K562 (cell line): Measurements from ENCODE around the gene MCM7. TPM values are rescaled to one million over a fixed set of nuclear protein-coding genes. Genes with fewer than 3 reads are reported as not detected.

Experiments used
- ARNT ChIP-seq, 2 experiments: fragments of 450-650 bp; IDR thresholded peaks; 2 replicates each; pipeline ENCODE4 v1.6.1; 2016; ENCODE audit warnings: mild to moderate bottlenecking in 1 of 2
- ATF7 ChIP-seq: fragments of 450-650 bp; IDR thresholded peaks from 2 replicates; pipeline ENCODE4 v1.7.1; 2014; ENCODE audit warnings: mild to moderate bottlenecking, moderate library complexity
- BCOR ChIP-seq: fragments of 450-650 bp; IDR thresholded peaks from 2 replicates; pipeline ENCODE4 v1.6.1; 2016
- CREM ChIP-seq: IDR thresholded peaks from 2 replicates; pipeline ENCODE4 v1.6.1; 2014; ENCODE audit warnings: antibody characterized with exemption, low read depth
- EGR1 ChIP-seq: fragments of 450-650 bp; conservative IDR thresholded peaks from 2 replicates; pipeline ENCODE4 v1.6.1; 2017; ENCODE audit warnings: mild to moderate bottlenecking
- HDAC2 ChIP-seq: fragments of 450-650 bp; IDR thresholded peaks from 2 replicates; pipeline ENCODE4 v1.6.1; 2016; ENCODE audit warnings: mild to moderate bottlenecking
- HIVEP1 ChIP-seq: fragments of 250-450 bp; sonication (Bioruptor Pico); IDR thresholded peaks from 2 replicates; pipeline ENCODE4 v1.4.0; 2020; ENCODE audit warnings: mild to moderate bottlenecking
- MBD2 ChIP-seq: sonication (generic); IDR thresholded peaks from 2 replicates; pipeline ENCODE4 v1.6.1; 2016; ENCODE audit warnings: low read depth, borderline replicate concordance
- RBM22 ChIP-seq: fragments of 200-400 bp; formaldehyde crosslinking; IDR thresholded peaks from 2 replicates; pipeline ENCODE4 v1.6.1; 2018; ENCODE audit warnings: low read length, low read depth; ENCODE audit not compliant: poor library complexity, severe bottlenecking
- SIN3B ChIP-seq: fragments of 450-650 bp; IDR thresholded peaks from 2 replicates; pipeline ENCODE4 v1.6.1; 2017; ENCODE audit warnings: low read depth, mild to moderate bottlenecking, moderate library complexity
- SIX5 ChIP-seq, 2 experiments: IDR thresholded peaks; 2 replicates each; pipeline ENCODE4 v1.6.1; 2011; ENCODE audit warnings: low read length in 2 of 2, borderline replicate concordance in 1 of 2, low read depth in 1 of 2, mild to moderate bottlenecking in 1 of 2, moderate library complexity in 1 of 2; ENCODE audit not compliant: insufficient read depth in 1 of 2
- SOX6 ChIP-seq: fragments of 450-650 bp; IDR thresholded peaks from 2 replicates; pipeline ENCODE4 v1.6.1; 2014; ENCODE audit warnings: mild to moderate bottlenecking
- SRSF7 ChIP-seq: fragments of 200-400 bp; formaldehyde crosslinking; optimal IDR thresholded peaks from 2 replicates; pipeline ENCODE3; 2017; ENCODE audit warnings: mild to moderate bottlenecking, low read depth, low read length
- TAF1 ChIP-seq: IDR thresholded peaks from 2 replicates; pipeline ENCODE4 v1.6.1; 2011; ENCODE audit warnings: mild to moderate bottlenecking, low read length, moderate library complexity; ENCODE audit not compliant: insufficient read depth, control insufficient read depth, severe bottlenecking; ENCODE audit errors: extremely low read depth
- ZNF311 ChIP-seq: fragments of 250-450 bp; sonication (Bioruptor Pico); IDR thresholded peaks from 2 replicates; pipeline ENCODE4 v1.4.0; 2020; ENCODE audit warnings: mild to moderate bottlenecking, moderate library complexity
- polyA plus RNA-seq, 8 experiments: library from polyadenylated mRNA; depleted of rRNA in 4 of 8; stranded (reverse) in 5 of 8; unstranded in 3 of 8; fragments of >200 nt; fragmentation: Nextera tagmentation in 2 of 8; fragmentation: Illumina TruSeq in 1 of 8; extraction: Ambion mirVana in 2 of 8; extraction: Trizol in 1 of 8; gene quantifications; 2 replicates each; pipeline versions ENCODE4 v1.2.1 to v1.2.3, GENCODE V29; 2011 to 2014; ENCODE audit warnings: inconsistent platforms in 1 of 8, missing spikeins in 1 of 8
- total RNA-seq, 7 experiments: library from RNA; depleted of rRNA in 6 of 7; stranded (reverse); fragments of >200 nt in 6 of 7; fragmentation: Illumina TruSeq in 2 of 7; extraction: Trizol in 2 of 7; gene quantifications; 2 replicates each; pipeline versions ENCODE4 v1.2.1 to v1.2.3, GENCODE V29; 2011 to 2021; ENCODE audit warnings: low replicate concordance in 1 of 7
- TF ChIP-seq, protein P1 (sequence below): sonication (generic); formaldehyde crosslinking; IDR thresholded peaks from 2 replicates; pipeline ENCODE4 v1.8.0; 2022; ENCODE audit warnings: missing genetic modification reagents, mild to moderate bottlenecking, moderate library complexity, borderline replicate concordance
- TF ChIP-seq, protein P2 (sequence below): fragments of 450-650 bp; formaldehyde crosslinking; conservative IDR thresholded peaks from 2 replicates; pipeline ENCODE4 v1.4.0; 2022; ENCODE audit warnings: mild to moderate bottlenecking, missing genetic modification characterization
- TF ChIP-seq, protein P3 (sequence below): fragments of 450-650 bp; formaldehyde crosslinking; IDR thresholded peaks from 2 replicates; pipeline ENCODE4 v1.4.0; 2022; ENCODE audit warnings: missing genetic modification characterization
- TF ChIP-seq, protein P4 (sequence below): fragments of 450-650 bp; IDR thresholded peaks from 2 replicates; pipeline ENCODE4 v1.6.1; 2016; ENCODE audit warnings: borderline replicate concordance

MCM7 gene
- total and polyA plus RNA-seq, 9 of the 15 experiments (the other 6 are each of a cell fraction or from before 2014, with no cell fraction given): 329 to 856 (median 437) TPM

DNA sequence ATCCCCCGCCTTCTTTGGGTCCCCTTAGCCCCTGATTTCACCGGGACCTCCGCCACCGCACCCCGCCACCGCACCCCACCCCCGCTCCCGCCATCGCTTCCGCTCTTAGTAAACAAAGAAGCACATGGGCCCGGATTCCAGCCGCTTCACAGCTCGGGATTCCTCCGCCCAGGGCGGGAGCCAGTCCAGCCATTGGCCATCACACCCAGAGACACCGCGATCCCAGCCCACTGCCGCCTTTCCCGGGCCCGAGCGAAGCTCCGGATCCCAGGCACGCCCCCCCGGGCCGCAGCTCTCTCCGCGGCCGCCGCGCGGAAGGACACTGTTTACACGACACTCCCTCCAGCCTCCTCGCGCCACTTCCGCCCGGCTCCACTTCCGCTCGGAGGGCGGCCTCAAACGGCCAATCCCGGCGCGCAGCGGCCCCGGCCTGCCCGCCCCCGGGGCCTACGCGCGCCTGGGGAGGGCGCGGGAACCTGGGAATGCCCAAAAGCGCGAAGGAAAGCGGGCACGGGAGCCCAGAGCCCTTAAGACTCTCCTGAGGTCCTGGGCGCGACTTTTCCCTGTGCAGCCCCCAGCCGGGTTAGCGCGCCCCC is 679 bp downstream of the MCM7 start (continued):
- TF ChIP-seq BCOR: peak; percentile 34; the same call in 1 of the 2 replicates
- TF ChIP-seq SOX6: peak; percentile 17; the same call in 1 of the 2 replicates
- TF ChIP-seq, protein P1, sequence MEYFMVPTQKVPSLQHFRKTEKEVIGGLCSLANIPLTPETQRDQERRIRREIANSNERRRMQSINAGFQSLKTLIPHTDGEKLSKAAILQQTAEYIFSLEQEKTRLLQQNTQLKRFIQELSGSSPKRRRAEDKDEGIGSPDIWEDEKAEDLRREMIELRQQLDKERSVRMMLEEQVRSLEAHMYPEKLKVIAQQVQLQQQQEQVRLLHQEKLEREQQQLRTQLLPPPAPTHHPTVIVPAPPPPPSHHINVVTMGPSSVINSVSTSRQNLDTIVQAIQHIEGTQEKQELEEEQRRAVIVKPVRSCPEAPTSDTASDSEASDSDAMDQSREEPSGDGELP (CRISPR knock-in tag): 0 out of 2 replicates have a peak, but pooled peaks have one; percentile 33
- 0 out of 4 replicates have a peak, but pooled peaks of 1 of the 2 experiments have one; percentile 42 for TF ChIP-seq ARNT (IDR thresholded peaks at IDR 0.05)
- TF ChIP-seq, protein P2, sequence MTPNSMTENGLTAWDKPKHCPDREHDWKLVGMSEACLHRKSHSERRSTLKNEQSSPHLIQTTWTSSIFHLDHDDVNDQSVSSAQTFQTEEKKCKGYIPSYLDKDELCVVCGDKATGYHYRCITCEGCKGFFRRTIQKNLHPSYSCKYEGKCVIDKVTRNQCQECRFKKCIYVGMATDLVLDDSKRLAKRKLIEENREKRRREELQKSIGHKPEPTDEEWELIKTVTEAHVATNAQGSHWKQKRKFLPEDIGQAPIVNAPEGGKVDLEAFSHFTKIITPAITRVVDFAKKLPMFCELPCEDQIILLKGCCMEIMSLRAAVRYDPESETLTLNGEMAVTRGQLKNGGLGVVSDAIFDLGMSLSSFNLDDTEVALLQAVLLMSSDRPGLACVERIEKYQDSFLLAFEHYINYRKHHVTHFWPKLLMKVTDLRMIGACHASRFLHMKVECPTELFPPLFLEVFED (CRISPR knock-in tag): peak; percentile 64; the same call in 1 of the 2 replicates
- peak; percentile 82; the same call in 1 of the 2 replicates for TF ChIP-seq SIN3B
- TF ChIP-seq, protein P3, sequence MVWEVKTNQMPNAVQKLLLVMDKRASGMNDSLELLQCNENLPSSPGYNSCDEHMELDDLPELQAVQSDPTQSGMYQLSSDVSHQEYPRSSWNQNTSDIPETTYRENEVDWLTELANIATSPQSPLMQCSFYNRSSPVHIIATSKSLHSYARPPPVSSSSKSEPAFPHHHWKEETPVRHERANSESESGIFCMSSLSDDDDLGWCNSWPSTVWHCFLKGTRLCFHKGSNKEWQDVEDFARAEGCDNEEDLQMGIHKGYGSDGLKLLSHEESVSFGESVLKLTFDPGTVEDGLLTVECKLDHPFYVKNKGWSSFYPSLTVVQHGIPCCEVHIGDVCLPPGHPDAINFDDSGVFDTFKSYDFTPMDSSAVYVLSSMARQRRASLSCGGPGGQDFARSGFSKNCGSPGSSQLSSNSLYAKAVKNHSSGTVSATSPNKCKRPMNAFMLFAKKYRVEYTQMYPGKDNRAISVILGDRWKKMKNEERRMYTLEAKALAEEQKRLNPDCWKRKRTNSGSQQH: peak; percentile 74; the same call in 1 of the 2 replicates
- TF ChIP-seq TAF1: peak; percentile 61
- TF ChIP-seq MBD2: peak; percentile 34; the same call in 1 of the 2 replicates
- TF ChIP-seq, protein P4, sequence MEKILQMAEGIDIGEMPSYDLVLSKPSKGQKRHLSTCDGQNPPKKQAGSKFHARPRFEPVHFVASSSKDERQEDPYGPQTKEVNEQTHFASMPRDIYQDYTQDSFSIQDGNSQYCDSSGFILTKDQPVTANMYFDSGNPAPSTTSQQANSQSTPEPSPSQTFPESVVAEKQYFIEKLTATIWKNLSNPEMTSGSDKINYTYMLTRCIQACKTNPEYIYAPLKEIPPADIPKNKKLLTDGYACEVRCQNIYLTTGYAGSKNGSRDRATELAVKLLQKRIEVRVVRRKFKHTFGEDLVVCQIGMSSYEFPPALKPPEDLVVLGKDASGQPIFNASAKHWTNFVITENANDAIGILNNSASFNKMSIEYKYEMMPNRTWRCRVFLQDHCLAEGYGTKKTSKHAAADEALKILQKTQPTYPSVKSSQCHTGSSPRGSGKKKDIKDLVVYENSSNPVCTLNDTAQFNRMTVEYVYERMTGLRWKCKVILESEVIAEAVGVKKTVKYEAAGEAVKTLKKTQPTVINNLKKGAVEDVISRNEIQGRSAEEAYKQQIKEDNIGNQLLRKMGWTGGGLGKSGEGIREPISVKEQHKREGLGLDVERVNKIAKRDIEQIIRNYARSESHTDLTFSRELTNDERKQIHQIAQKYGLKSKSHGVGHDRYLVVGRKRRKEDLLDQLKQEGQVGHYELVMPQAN: peak; percentile 100
- no peak for TF ChIP-seq SIX5 (IDR thresholded peaks at IDR 0.05; ENCODE audit: borderline replicate concordance in 1 of 2, insufficient read depth in 1 of 2, low read depth in 1 of 2, low read length in 2 of 2)
- peak; percentile 94 for TF ChIP-seq CREM
- no peak for TF ChIP-seq ZNF311
- TF ChIP-seq EGR1: peak; percentile 98
- TF ChIP-seq RBM22: peak; percentile 90
- TF ChIP-seq SRSF7: no peak
- TF ChIP-seq HDAC2: peak; percentile 96
- peak; percentile 85 for TF ChIP-seq ATF7
- TF ChIP-seq HIVEP1 (CRISPR knock-in tag): 0 out of 2 replicates have a peak, but pooled peaks have one; percentile 22
